MM.1S (cell line): ENCODE data around the gene RUNX2.

Experiments used
- CTCF ChIP-seq: fragments of 300-600 bp; sonication (generic); IDR thresholded peaks from 2 replicates; pipeline ENCODE4 v1.5.1; 2016; ENCODE audit warnings: antibody characterized with exemption, low read length, mixed read lengths
- EZH2phosphoT487 ChIP-seq: fragments of 300-600 bp; sonication (generic); IDR thresholded peaks from 2 replicates; pipeline ENCODE4 v1.6.1; 2018; ENCODE audit warnings: antibody characterized with exemption, low read length

GRCh38 chr6:45562171-45562570 lies 234.0 kb downstream of the RUNX2 start:
- TF ChIP-seq CTCF: no peak
- TF ChIP-seq EZH2phosphoT487: no peak
